Type B pancreatic cell (in vitro differentiated cells): ENCODE data around the gene DBF4. TPM values are rescaled to one million over a fixed set of nuclear protein-coding genes. Genes with fewer than 3 reads are reported as not detected.
"Not testable (repeated sequence)": the region's sequence is repeated elsewhere in the genome, so short reads cannot be mapped to it uniquely, and the experiment has no call there.

Experiments
- DNase-seq: peaks from one replicate; pipeline ENCODE4 v3.0.0; 2021; ENCODE audit warnings: mixed read lengths; ENCODE audit not compliant: unreplicated experiment; ENCODE audit errors: extremely low spot score
- H3K27ac Mint-ChIP-seq: 2 replicates; pipeline ENCODE4 v1.8.0; 2021; ENCODE audit warnings: mild to moderate bottlenecking, mixed read lengths
- H3K27me3 Mint-ChIP-seq: 2 replicates; pipeline ENCODE4 v1.8.0; 2021; ENCODE audit warnings: mixed read lengths
- H3K36me3 Mint-ChIP-seq: 2 replicates; pipeline ENCODE4 v1.8.0; 2021; ENCODE audit warnings: mixed read lengths
- H3K4me1 Mint-ChIP-seq: one replicate; pipeline ENCODE4 v1.8.0; 2021; ENCODE audit warnings: mixed read lengths; ENCODE audit not compliant: unreplicated experiment
- H3K4me3 Mint-ChIP-seq: 2 replicates; pipeline ENCODE4 v1.8.0; 2021; ENCODE audit warnings: mild to moderate bottlenecking, mixed read lengths
- H3K9me3 Mint-ChIP-seq: 2 replicates; pipeline ENCODE4 v1.8.0; 2021; ENCODE audit warnings: mixed read lengths
- CTCF ChIP-seq: fragments of 200-600 bp; sonication (generic); conservative IDR thresholded peaks from 2 replicates; pipeline ENCODE4 v1.5.0; 2021; ENCODE audit warnings: antibody characterized with exemption, mild to moderate bottlenecking
- total RNA-seq: library from RNA; stranded (reverse); gene quantifications from 2 replicates; pipeline ENCODE4 v1.2.1, GENCODE V29; 2021; ENCODE audit warnings: low replicate concordance

Gene DBF4
- total RNA-seq, 1 donor from 2014 or later: 37.8 TPM

GRCh38 chr7:87852306-87852705 lies 24.0 kb upstream of the DBF4 start:
- Mint-ChIP-seq H3K27ac (no peak overlapping the region), H3K9me3 (no peaks in the 10 kb centered on the region), H3K4me1 (no peaks in the 10 kb centered on the region), H3K27me3 (no peaks in the 10 kb centered on the region), H3K36me3 (peaks cover 23% of the 10 kb centered on the region), H3K4me3 (no peak overlapping the region)
- no peak for DNase-seq
- TF ChIP-seq CTCF: no peak

- no peak for DNase-seq
- Mint-ChIP-seq H3K4me3 (no peak overlapping the region), H3K9me3 (no peaks in the 10 kb centered on the region), H3K36me3 (peaks cover 31% of the 10 kb centered on the region), H3K27ac (no peak overlapping the region), H3K4me1 (no peaks in the 10 kb centered on the region), H3K27me3 (no peaks in the 10 kb centered on the region)
- TF ChIP-seq CTCF: no peak
Measured at GRCh38 chr7:87853237-87853864, 22.9 kb upstream of the DBF4 start.

GRCh38 chr7:87858417-87859100 lies 17.7 kb upstream of the DBF4 start:
- peaks cover 34% of the 10 kb centered on the region for H3K36me3 Mint-ChIP-seq
- no peaks in the 10 kb centered on the region for H3K4me1 Mint-ChIP-seq
- H3K9me3 Mint-ChIP-seq: no peaks in the 10 kb centered on the region
- no peaks in the 10 kb centered on the region for H3K27me3 Mint-ChIP-seq
- H3K27ac Mint-ChIP-seq: no peak overlapping the region
- DNase-seq: no peak
- no peak for TF ChIP-seq CTCF
- no peak overlapping the region for H3K4me3 Mint-ChIP-seq

GRCh38 chr7:87866089-87866488 lies 10.2 kb upstream of the DBF4 start:
- Mint-ChIP-seq H3K9me3 (peaks cover 12% of the 10 kb centered on the region), H3K4me1 (no peaks in the 10 kb centered on the region), H3K27me3 (no peaks in the 10 kb centered on the region), H3K27ac (no peak overlapping the region), H3K36me3 (peaks cover 45% of the 10 kb centered on the region), H3K4me3 (no peak overlapping the region)
- no peak for DNase-seq
- no peak for TF ChIP-seq CTCF

- not testable (repeated sequence) for DNase-seq, H3K4me3 Mint-ChIP-seq, H3K27ac Mint-ChIP-seq, H3K27me3 Mint-ChIP-seq, H3K4me1 Mint-ChIP-seq
- Mint-ChIP-seq H3K9me3 (peaks cover 12% of the 10 kb centered on the region), H3K36me3 (peaks cover 50% of the 10 kb centered on the region)
Measured at GRCh38 chr7:87866533-87866932, 9.8 kb upstream of the DBF4 start.

- Mint-ChIP-seq H3K27ac (no peak overlapping the region), H3K9me3 (peaks cover 21% of the 10 kb centered on the region), H3K27me3 (no peaks in the 10 kb centered on the region), H3K36me3 (peaks cover 55% of the 10 kb centered on the region), H3K4me3 (no peak overlapping the region), H3K4me1 (peaks cover 17% of the 10 kb centered on the region)
- no peak for TF ChIP-seq CTCF
- DNase-seq: no peak
Measured at GRCh38 chr7:87870471-87870870, 5.8 kb upstream of the DBF4 start.
